Endodermal cell (in vitro differentiated cells): ENCODE results near the gene ESD. TPM values are rescaled to one million over a fixed set of nuclear protein-coding genes. Genes with fewer than 3 reads are reported as not detected.

Experiments
- DNase-seq: peaks from one replicate; pipeline ENCODE4 v3.0.0-alpha.2; 2017
- H3K27ac ChIP-seq: 2 replicates; pipeline ENCODE4 v1.5.1; 2013; ENCODE audit warnings: mild to moderate bottlenecking, low read depth, low read length, moderate library complexity
- H3K27me3 ChIP-seq: 2 replicates; pipeline ENCODE4 v1.6.1; 2013; ENCODE audit warnings: mild to moderate bottlenecking, low read length, moderate library complexity; ENCODE audit not compliant: insufficient read depth, control insufficient read depth, poor library complexity, severe bottlenecking
- H3K36me3 ChIP-seq: 2 replicates; pipeline ENCODE4 v1.7.0; 2013; ENCODE audit warnings: mild to moderate bottlenecking, low read length, moderate library complexity; ENCODE audit not compliant: control insufficient read depth, insufficient read depth
- H3K4me1 ChIP-seq: one replicate; pipeline ENCODE4 v1.7.0; 2013; ENCODE audit warnings: low read length; ENCODE audit not compliant: control insufficient read depth, insufficient read depth
- H3K4me3 ChIP-seq: 2 replicates; pipeline ENCODE4 v1.5.1; 2013; ENCODE audit warnings: mild to moderate bottlenecking, low read length, moderate library complexity
- H3K9ac ChIP-seq: 2 replicates; pipeline ENCODE4 v1.6.1; 2013; ENCODE audit warnings: mild to moderate bottlenecking, low read length, moderate library complexity; ENCODE audit not compliant: poor library complexity, severe bottlenecking; ENCODE audit errors: extremely low read depth
- H3K9me3 ChIP-seq: 2 replicates; pipeline ENCODE4 v1.6.1; 2013; ENCODE audit warnings: mild to moderate bottlenecking, low read length, moderate library complexity; ENCODE audit not compliant: control insufficient read depth
- H3K27ac Mint-ChIP-seq: 2 replicates; pipeline ENCODE4 v1.8.0; 2020; ENCODE audit warnings: mixed read lengths
- H3K27me3 Mint-ChIP-seq: 2 replicates; pipeline ENCODE4 v1.8.0; 2021; ENCODE audit warnings: mild to moderate bottlenecking, mixed read lengths; ENCODE audit not compliant: insufficient read depth
- H3K36me3 Mint-ChIP-seq: 2 replicates; pipeline ENCODE4 v1.8.0; 2020; ENCODE audit warnings: low read depth, mixed read lengths
- H3K4me1 Mint-ChIP-seq: 2 replicates; pipeline ENCODE4 v1.8.0; 2020; ENCODE audit warnings: mixed read lengths
- H3K4me3 Mint-ChIP-seq: 2 replicates; pipeline ENCODE4 v1.8.0; 2020; ENCODE audit warnings: mild to moderate bottlenecking, moderate library complexity, mixed read lengths
- H3K9me3 Mint-ChIP-seq: 2 replicates; pipeline ENCODE4 v1.8.0; 2020; ENCODE audit warnings: mild to moderate bottlenecking, mixed read lengths
- WGBS, 2 experiments: methylation state at CpG; one replicate each; pipeline versions ENCODE4 v1.1.5 to v1.1.7; 2013; ENCODE audit warnings: missing lambda C conversion rate in 2 of 2, mixed read lengths in 1 of 2; ENCODE audit not compliant: insufficient coverage in 1 of 2, insufficient read length in 1 of 2; 5-methylcytosine and 5-hydroxymethylcytosine counted together
- total RNA-seq, 2 donors: library from RNA; stranded (reverse); fragmentation: NEBNext Ultra II Directional in 1 of 2; extraction: Animal tissue kit (Norgen Biotek cat#: 25700) in 1 of 2; gene quantifications; 2 replicates in 1 of 2; 3 replicates in 1 of 2; pipeline ENCODE4 v1.2.1, GENCODE V29; 2021
- TF ChIP-seq, protein P1 (sequence below): fragments of 200-600 bp; sonication (generic); conservative IDR thresholded peaks from 2 replicates; pipeline ENCODE4 v1.5.0; 2021; ENCODE audit warnings: antibody characterized with exemption, mild to moderate bottlenecking

Gene ESD
- total RNA-seq, 2 donors from 2014 or later, result 55.5 to 67.7 TPM

DNA sequence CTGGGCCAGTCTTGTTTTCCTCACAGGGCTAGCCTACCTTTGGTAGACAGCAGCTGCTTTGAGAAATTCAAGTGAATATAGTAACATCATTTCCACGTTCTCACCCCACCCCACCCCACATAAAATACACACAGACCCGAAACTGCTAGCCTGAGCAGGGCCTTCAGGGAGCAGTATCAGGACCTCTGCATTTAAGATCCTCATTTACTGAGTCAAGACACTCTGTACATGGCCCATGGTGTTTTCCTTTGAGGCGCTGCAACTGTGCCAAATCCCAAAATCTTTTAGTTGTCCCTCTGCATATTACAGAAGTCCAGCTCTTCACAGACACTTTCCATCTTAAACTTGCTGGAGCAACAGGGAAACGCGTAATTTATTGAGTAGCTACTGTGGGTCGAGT is 43.0 kb downstream of the ESD start:
- H3K27ac ChIP-seq, result no peak overlapping the region
- peaks cover 6% of the 10 kb centered on the region for H3K4me1 Mint-ChIP-seq
- H3K9me3 Mint-ChIP-seq, result no peaks in the 10 kb centered on the region
- H3K27me3 Mint-ChIP-seq, result no peaks in the 10 kb centered on the region
- no peaks in the 10 kb centered on the region for H3K4me1 ChIP-seq
- no peak for DNase-seq
- peaks cover 8% of the 10 kb centered on the region for H3K36me3 ChIP-seq
- no peaks in the 10 kb centered on the region for H3K9me3 ChIP-seq
- no peak overlapping the region for H3K27ac Mint-ChIP-seq
- TF ChIP-seq, protein P1, sequence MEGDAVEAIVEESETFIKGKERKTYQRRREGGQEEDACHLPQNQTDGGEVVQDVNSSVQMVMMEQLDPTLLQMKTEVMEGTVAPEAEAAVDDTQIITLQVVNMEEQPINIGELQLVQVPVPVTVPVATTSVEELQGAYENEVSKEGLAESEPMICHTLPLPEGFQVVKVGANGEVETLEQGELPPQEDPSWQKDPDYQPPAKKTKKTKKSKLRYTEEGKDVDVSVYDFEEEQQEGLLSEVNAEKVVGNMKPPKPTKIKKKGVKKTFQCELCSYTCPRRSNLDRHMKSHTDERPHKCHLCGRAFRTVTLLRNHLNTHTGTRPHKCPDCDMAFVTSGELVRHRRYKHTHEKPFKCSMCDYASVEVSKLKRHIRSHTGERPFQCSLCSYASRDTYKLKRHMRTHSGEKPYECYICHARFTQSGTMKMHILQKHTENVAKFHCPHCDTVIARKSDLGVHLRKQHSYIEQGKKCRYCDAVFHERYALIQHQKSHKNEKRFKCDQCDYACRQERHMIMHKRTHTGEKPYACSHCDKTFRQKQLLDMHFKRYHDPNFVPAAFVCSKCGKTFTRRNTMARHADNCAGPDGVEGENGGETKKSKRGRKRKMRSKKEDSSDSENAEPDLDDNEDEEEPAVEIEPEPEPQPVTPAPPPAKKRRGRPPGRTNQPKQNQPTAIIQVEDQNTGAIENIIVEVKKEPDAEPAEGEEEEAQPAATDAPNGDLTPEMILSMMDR, result no peak
- H3K4me3 ChIP-seq, result no peak overlapping the region
- no peak overlapping the region for H3K4me3 Mint-ChIP-seq
- whole genome bisulfite sequencing, 2 experiments, result 84 to 95% methylated on average over 4 to 6 of the region's 6 CpGs
- no peaks in the 10 kb centered on the region for H3K27me3 ChIP-seq
- H3K9ac ChIP-seq, result no peak overlapping the region
- H3K36me3 Mint-ChIP-seq, result peaks cover 4% of the 10 kb centered on the region

DNA sequence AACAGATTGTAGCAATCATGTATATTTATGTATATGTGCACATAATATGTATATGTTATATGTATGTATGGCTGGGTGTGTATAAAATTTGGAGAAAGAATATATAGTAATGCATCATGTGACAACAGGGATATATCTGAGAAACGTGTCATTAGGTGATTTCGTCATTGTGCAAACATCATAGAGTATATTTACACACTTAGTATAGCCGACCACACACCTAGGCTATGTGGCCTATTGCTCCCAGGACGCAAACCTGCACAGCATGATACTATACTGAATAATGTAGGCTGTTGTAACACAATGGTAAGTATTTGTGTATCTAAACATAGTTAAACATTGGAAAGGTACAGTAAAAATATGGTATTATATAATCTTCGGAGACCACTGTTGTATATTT is 43.8 kb downstream of the ESD start:
- Mint-ChIP-seq H3K4me3 (no peak overlapping the region), H3K27me3 (no peaks in the 10 kb centered on the region), H3K36me3 (peaks cover 4% of the 10 kb centered on the region), H3K27ac (no peak overlapping the region), H3K4me1 (peaks cover 6% of the 10 kb centered on the region), H3K9me3 (no peaks in the 10 kb centered on the region)
- H3K9ac ChIP-seq, result no peak overlapping the region
- no peaks in the 10 kb centered on the region for H3K4me1 ChIP-seq
- no peak for DNase-seq
- H3K4me3 ChIP-seq, result no peak overlapping the region
- H3K9me3 ChIP-seq, result no peaks in the 10 kb centered on the region
- no peak overlapping the region for H3K27ac ChIP-seq
- no peaks in the 10 kb centered on the region for H3K27me3 ChIP-seq
- peaks cover 8% of the 10 kb centered on the region for H3K36me3 ChIP-seq
- WGBS, 2 experiments, result 93 to 96% methylated on average over 2 to 5 of the region's 5 CpGs
- TF ChIP-seq, protein P1, result no peak

GRCh38 chr13:46751811-46752635 is 44.9 kb downstream of the ESD start:
- WGBS, 2 experiments, result 93 to 95% methylated on average over 6 of the region's 7 CpGs
- H3K4me1 Mint-ChIP-seq, result peaks cover 6% of the 10 kb centered on the region
- Histone ChIP-seq H3K9ac (no peak overlapping the region), H3K4me1 (no peaks in the 10 kb centered on the region), H3K4me3 (no peak overlapping the region), H3K27ac (no peak overlapping the region), H3K27me3 (no peaks in the 10 kb centered on the region), H3K9me3 (no peaks in the 10 kb centered on the region), H3K36me3 (peaks cover 8% of the 10 kb centered on the region)
- H3K27ac Mint-ChIP-seq, result no peak overlapping the region
- no peaks in the 10 kb centered on the region for H3K27me3 Mint-ChIP-seq
- H3K36me3 Mint-ChIP-seq, result peaks cover 4% of the 10 kb centered on the region
- TF ChIP-seq, protein P1, result peak; percentile 14
- DNase-seq, result no peak
- H3K4me3 Mint-ChIP-seq, result no peak overlapping the region
- H3K9me3 Mint-ChIP-seq, result no peaks in the 10 kb centered on the region
